GM13976 (cell line): ENCODE measurements around the gene APOB.

Experiments used
- DNase-seq: peaks from one replicate; pipeline ENCODE4 v3.0.0; 2012; ENCODE audit warnings: low spot score
- CTCF ChIP-seq: IDR thresholded peaks from 2 replicates; pipeline ENCODE4 v1.5.1; 2012; ENCODE audit warnings: borderline replicate concordance, mild to moderate bottlenecking; ENCODE audit not compliant: insufficient read depth; ENCODE audit errors: extremely low read depth, missing control alignments, control extremely low read depth
- in situ Hi-C: fragments of 300-500 bp; cut with MboI; formaldehyde crosslinking; loops from one replicate; pipeline ENCODE4 v1.12.0; 2022; ENCODE audit warnings: low sequenced_read_pairs, mixed read lengths, inconsistent platforms; ENCODE audit not compliant: unreplicated experiment

APOB gene

DNA sequence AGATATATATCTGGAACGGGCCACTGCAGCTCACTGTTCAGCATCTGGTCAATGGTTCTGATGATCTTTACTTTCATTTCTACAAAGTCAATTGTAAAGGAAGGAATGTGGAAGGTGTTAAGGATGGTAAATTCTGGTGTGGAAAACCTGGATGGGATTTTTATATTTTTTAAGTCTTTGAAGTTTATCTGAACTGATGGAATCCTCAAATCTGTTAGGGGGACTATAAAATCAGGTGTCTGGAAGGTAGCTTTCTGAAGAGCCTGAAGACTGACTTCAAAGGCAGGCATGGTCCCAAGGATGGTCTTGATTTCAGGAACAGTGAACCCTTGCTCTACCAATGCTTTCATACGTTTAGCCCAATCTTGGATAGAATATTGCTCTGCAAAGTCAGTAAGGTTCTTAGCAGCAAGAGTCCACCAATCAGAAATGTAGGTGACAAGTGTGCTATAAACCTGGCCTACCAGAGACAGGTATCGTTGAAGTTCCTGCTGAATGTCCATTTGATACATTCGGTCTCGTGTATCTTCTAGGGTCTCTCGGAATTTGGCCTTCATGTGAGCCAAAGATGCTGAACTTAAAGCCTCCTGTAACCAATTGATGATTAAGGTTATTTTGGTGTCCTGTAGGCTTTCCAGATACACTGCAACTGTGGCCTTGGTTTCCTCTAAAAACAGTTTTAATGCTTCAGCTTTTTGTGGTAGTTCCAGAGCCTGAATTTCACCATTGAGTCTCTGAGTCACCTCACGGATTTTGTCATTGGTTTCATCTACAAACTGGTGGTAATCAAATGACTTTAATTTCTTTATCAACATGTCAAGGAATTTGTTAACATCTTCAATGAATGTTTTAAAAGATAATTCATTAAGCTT lies 34.8 kb downstream of the APOB start:
- in situ Hi-C loops = no loop called here
- no peak for TF ChIP-seq CTCF
- DNase-seq = no peak

- in situ Hi-C loops = no loop called here
- no peak for TF ChIP-seq CTCF
- DNase-seq = no peak
These were observed 35.7 kb downstream of the APOB start for GRCh38 chr2:21008014-21008789.

DNA sequence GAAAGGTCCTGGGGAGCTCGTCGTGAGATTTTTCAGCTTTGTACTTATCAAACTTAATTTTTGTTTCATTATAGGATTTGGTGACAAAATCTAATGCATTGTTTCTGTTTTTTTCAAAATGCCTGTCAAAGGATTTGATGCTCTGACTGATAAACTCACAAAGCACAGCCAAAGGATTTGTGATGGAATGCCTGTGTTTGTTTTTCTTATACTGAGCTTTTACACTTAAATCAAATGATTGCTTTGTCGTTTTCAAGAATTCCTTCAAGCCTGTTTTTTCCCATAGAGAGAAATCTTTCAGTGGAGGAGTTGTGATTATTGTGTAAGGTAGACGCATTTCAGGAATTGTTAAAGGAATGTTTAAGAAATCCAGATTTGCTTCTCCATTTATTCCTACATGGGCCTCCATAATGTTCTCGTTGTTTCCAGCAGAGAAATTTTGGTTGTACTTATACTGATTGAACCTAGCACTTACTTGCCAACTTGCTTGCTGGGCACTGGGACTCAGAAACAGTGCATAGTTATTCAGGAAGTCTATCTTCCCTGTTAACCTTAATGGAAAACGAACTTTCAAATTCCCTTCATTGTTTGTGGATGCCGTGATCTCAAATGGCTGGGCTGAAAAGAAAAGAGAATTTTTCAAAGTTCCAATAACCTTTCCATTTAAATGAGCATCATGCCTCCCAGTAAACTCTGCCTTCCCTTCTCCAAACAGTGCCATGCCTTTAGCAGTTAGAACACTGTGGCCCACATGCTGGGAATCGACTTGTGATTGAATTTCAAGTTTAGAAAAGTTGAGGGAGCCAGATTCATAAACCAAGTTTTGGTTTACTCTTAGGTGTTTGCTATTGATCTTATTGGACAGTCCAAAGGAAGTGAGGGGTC lies 36.5 kb downstream of the APOB start:
- in situ Hi-C loops = no loop called here
- TF ChIP-seq CTCF = no peak
- DNase-seq = no peak

GRCh38 chr2:21006423-21007128 lies 37.3 kb downstream of the APOB start:
- in situ Hi-C loops = no loop called here
- no peak for TF ChIP-seq CTCF

GRCh38 chr2:21005700-21006422 lies 38.0 kb downstream of the APOB start:
- TF ChIP-seq CTCF = no peak
- in situ Hi-C loops = no loop called here
- no peak for DNase-seq

More at GRCh38 chr2:21006423-21007128, 37.3 kb downstream of the APOB start:
- DNase-seq = no peak
